CD4-positive, alpha-beta T cell treated with Interleukin-4 for 4 hours (primary cell): ENCODE measurements around the gene FAM169A.
"Not testable (repeated sequence)": the region's sequence is repeated elsewhere in the genome, so short reads cannot be mapped to it uniquely, and the experiment has no call there.

Source experiments
- DNase-seq: peaks from one replicate; pipeline ENCODE4 v3.0.0-alpha.2; 2020

Gene FAM169A

DNA sequence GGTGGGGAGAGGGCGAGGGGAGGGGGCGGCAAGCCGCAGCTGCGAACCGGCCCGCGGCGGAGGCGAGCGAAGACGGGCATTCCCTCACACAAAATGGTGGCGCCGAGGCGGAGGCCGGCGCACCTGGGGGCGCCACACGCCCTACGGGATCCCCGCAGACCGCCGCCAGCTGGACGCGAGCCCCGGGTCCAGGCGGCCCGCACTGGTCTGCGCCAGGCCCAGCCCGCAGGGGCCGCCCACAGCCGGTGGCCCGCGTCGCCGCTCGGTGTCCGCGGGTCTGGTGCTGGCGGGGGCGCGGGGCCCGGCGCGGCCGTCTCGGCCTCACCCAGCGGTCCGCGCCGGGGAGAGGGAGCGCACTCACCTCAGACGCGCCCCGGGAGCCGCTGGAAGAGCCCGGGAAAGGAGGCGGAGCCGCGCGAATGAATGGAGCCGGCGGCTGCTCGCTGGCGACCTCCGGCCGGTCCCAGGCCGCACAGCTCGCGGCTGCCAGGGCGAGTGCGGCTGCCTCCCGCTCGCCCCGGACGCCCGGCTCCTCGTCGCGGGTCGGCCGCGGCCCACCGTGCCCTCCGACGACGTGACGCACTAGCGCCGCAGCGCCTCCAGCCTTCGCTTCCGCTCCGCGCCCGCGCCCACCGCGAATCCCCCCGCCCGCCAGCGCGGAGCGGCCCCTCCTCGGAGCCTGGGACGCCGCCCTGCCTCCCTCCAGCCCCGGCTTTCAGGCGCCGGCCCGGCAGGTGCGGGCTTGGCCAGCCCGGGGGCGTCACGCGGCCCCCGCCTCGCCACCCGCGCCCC, at the start of gene FAM169A:
Gene FAM169A, minus strand, starts transcription at position 584 of the 792 bp plus-strand sequence. CDS start 24,711 bp downstream, outside the sequence.
- peak; percentile 35 for DNase-seq

DNA sequence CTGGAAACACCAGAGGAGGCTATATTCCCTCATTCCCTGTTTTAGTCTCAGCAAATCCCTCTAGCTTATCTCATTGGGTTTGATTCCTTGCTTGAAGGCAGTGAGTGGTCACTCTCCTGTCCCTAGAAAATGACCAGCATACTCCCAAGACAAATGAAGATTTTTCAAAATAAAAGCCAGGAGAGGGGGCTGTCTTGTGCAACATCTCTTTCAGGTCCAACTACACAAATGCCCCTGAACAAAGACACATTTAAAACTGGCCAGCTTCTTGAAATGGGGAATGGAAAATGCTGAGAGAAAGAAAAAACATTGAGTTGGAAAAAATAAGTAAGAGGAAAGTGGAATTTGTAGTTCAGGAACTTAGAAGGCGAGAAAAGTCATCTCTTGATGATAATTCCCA, 49.3 kb upstream of the FAM169A start:
- DNase-seq = no peak

DNA sequence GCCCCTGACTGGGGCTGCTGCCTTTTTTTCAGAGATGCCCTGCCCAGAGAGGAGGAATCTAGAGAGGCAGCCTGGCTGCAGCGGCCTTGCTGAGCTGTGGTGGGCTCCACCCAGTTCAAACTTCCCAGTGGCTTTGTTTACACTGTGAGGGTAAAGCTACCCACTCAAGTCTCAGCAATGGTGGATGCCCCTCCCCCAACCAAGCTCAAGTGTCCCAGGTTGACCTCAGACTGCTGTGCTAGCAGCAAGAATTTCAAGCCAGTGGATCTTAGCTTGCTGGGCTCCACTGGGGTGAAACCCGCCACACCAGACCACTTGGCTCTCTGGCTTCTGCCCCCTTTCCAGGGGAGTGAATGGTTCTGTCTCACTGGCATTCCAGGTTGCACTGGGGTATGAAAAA, 45.2 kb upstream of the FAM169A start:
- DNase-seq = not testable (repeated sequence)

DNA sequence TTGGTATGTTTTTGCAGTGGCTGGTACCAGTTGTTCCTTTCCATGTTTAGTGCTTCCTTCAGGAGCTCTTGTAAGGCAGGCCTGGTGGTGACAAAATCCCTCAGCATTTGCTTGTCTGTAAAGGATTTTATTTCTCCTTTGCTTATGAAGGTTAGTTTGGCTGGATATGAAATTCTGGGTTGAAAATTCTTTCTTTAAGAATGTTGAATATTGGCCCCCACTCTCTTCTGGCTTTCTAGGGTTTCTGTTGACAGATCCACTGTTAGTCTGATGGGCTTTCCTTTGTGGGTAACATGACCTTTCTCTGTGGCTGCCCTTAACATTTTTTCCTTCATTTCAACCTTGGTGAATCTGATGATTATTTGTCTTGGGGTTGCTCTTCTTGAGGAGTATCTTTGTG, 43.7 kb upstream of the FAM169A start:
- not testable (repeated sequence) for DNase-seq

GRCh38 chr5:74908237-74908636, 42.0 kb upstream of the FAM169A start:
- not testable (repeated sequence) for DNase-seq

GRCh38 chr5:74904713-74905112, 38.5 kb upstream of the FAM169A start:
- DNase-seq = not testable (repeated sequence)

GRCh38 chr5:74903165-74903787, 37.1 kb upstream of the FAM169A start:
- DNase-seq = peak; percentile 14

DNA sequence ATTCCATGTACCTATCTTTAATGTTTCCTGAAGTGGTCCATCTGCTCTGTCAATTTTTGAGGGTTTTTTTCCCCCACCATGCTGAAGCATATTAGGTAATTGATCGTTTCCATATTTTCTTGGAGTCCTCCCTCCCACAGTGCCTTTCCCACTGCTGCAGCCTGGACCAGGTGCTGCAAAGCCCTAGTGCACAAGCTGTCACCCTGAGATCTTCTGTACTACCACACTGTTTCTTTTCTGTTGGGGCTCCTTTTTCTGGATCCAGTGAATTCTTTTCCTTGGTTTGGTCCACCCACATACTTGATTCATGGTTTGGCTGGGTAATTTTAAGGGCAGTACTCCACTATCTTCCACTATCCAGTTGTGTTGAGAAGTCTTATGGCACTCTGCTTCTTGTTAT, 30.9 kb upstream of the FAM169A start:
- DNase-seq = no peak

DNA sequence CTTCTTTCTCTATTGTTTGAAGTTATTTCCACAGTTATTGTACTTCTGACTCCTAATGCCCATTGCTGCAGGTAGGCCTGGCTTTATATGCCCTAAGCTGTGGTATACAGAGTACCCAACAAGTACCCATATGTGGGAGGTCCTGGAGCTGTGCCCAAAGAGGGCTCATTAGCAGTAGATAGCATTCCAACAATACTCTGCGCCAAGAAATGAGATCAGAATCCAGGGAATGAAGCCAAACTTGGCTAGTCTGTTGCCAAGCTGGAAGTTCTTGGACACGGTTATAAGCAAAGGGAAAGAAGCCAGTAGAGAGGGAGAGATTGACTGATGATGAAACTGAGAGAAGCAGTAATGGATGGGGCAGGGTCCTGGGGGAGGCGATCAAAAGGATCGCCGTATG, 29.7 kb upstream of the FAM169A start:
- no peak for DNase-seq

GRCh38 chr5:74894351-74894750, 28.2 kb upstream of the FAM169A start:
- no peak for DNase-seq

DNA sequence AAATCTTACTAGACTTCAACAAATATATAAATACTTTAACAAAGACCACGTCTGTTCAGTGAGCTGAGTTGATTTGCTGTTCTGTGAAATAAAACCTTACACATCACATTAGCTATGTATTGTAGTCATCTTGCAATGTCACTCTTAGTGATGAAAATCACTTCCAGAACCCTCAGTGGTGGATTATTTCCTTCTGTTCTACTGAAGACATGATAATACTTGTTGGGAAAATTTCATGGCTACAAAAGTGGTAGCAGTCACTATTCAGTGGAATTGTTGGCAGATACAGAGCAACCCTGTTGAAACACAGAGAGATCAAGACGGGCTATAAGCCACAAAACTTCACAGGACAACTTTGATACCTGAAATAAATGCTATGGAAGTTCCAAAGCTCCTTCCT, 26.7 kb upstream of the FAM169A start:
- DNase-seq = no peak

- peak; percentile 4 for DNase-seq
These were observed 23.4 kb upstream of the FAM169A start for GRCh38 chr5:74889523-74890105.

DNA sequence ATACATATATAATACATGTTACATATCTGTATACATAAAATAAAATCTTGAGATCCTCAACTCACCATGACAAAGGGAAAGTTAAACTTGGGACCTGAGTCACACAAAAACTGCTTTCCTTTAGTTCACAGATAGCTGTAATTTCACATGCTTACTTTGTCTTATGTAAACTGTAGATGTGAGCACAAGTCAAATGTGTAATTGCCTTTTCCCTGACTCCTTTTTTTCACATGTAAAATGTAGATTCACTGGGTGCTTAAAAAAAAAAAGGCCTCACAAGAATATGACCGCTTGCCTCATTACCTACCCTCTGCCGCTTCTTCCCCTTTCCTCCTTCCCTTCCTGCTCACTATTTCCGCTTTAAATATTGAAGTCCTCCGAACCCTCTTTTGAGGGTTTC, 21.9 kb upstream of the FAM169A start:
- DNase-seq = no peak

GRCh38 chr5:74885170-74885569, 19.0 kb upstream of the FAM169A start:
- DNase-seq = no peak

DNA sequence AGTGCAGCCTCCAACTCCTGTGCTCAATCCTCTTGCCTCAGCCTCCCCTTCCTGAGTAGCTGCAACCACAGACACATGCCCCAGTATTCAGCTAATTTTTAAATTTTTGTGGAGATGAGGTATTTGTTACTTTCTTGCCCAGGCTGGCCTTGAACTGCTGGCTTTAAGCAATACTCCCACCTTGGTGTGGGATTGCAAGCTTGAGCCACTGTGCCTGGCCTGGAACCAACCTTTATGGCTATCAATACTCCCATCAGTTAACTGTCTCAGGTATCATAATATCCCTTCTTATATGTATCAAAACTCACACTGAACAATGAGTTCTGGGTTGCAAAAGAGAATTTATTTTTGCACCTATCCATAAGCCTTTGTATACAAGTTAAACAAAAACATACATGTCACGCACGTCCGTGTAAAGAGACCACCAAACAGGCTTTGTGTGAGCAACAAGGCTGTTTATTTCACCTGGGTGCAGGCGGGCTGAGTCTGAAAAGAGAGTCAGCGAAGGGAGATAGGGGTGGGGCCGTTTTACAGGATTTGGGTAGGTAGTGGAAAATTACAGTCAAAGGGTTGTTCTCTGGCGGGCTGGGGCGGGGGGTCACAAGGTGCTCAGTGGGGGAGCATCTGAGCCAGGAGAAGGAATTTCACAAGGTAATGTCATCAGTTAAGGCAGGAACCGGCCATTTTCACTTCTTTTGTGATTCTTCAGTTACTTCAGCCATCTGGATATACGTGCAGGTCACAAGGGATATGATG, 16.4 kb upstream of the FAM169A start:
- DNase-seq = not testable (repeated sequence)

GRCh38 chr5:74877624-74878304, 11.6 kb upstream of the FAM169A start:
- no peak for DNase-seq

GRCh38 chr5:74875994-74876791, 10.0 kb upstream of the FAM169A start:
- no peak for DNase-seq

GRCh38 chr5:74873525-74874249, 7.5 kb upstream of the FAM169A start:
- DNase-seq = no peak

DNA sequence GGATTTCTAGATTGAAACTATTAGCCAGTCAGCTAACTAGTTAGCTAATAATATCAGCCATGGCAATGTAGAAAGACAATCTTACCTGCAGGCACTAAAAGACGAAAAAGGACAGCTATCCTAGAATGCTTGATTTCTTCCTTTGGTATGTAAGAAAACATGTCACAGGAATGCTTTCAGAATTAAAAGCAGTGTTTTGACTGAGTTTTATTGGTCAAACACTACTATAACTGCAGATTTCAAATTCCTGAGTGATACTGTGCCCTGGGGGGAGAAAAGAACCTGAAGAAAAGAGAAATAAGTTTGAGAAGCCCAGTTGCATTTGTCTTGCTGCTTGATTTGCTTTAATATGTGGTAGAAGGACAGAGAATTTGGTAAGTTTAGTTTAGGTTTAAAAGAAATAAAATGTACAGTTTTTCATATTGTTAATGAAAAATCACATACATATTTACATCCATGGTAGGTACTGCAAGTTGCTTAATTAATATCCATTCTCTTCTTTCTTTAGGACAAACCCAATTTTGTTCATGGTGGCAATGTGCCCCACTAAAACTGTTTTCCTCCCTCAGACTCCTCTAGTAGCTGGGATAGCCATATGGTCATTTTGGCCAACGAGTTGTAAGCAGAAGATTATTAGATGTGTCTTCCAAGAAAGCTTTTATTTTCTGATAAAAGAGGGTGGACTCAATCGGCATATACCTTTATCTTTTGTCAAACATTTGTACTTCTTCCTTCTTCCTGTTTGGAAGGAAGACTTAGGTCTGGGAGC, 4.3 kb upstream of the FAM169A start:
- DNase-seq = no peak

GRCh38 chr5:74869414-74869813, 3.2 kb upstream of the FAM169A start:
- not testable (repeated sequence) for DNase-seq
